PC-3 (cell line): ENCODE data around the gene SHQ1.

Experiments used
- EZH2 ChIP-seq: fragments of 300-600 bp; sonication (generic); IDR thresholded peaks from one replicate; pipeline ENCODE4 v1.6.1; 2017; ENCODE audit warnings: antibody characterized with exemption, mild to moderate bottlenecking, low read length; ENCODE audit not compliant: unreplicated experiment
- TF ChIP-seq, protein P1 (sequence below): fragments of 300-600 bp; sonication (generic); conservative IDR thresholded peaks from 2 replicates; pipeline ENCODE4 v1.5.1; 2017; ENCODE audit warnings: antibody characterized with exemption, low read depth, mild to moderate bottlenecking, low read length

DNA sequence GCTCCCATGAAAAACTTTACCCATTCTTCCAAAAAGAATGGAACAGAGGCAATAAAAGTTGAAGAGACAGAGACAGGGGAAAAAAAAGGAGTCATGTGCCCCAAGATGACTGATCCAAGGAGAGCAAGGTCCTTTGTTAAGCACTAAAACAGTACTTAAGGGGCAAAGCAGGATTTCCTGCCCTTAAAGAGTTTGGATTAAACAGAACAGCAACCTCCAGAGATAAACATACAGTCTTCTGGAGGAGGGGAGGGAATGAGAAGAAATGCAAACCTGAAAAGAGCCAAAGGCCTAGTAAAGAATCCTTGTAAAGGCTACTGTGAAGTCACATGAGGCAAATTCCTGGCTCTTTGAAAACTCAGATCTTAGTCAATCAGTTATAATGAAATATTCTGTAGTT lies 38.2 kb downstream of the SHQ1 start:
- TF ChIP-seq, protein P1, sequence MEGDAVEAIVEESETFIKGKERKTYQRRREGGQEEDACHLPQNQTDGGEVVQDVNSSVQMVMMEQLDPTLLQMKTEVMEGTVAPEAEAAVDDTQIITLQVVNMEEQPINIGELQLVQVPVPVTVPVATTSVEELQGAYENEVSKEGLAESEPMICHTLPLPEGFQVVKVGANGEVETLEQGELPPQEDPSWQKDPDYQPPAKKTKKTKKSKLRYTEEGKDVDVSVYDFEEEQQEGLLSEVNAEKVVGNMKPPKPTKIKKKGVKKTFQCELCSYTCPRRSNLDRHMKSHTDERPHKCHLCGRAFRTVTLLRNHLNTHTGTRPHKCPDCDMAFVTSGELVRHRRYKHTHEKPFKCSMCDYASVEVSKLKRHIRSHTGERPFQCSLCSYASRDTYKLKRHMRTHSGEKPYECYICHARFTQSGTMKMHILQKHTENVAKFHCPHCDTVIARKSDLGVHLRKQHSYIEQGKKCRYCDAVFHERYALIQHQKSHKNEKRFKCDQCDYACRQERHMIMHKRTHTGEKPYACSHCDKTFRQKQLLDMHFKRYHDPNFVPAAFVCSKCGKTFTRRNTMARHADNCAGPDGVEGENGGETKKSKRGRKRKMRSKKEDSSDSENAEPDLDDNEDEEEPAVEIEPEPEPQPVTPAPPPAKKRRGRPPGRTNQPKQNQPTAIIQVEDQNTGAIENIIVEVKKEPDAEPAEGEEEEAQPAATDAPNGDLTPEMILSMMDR, result no peak
- no peak for TF ChIP-seq EZH2
